ENCODE data around the gene HLA-DOB.
A peak's percentile ranks its signal among the peaks of the same experiment; 100 is the strongest.

The HLA-DOB gene

DNA sequence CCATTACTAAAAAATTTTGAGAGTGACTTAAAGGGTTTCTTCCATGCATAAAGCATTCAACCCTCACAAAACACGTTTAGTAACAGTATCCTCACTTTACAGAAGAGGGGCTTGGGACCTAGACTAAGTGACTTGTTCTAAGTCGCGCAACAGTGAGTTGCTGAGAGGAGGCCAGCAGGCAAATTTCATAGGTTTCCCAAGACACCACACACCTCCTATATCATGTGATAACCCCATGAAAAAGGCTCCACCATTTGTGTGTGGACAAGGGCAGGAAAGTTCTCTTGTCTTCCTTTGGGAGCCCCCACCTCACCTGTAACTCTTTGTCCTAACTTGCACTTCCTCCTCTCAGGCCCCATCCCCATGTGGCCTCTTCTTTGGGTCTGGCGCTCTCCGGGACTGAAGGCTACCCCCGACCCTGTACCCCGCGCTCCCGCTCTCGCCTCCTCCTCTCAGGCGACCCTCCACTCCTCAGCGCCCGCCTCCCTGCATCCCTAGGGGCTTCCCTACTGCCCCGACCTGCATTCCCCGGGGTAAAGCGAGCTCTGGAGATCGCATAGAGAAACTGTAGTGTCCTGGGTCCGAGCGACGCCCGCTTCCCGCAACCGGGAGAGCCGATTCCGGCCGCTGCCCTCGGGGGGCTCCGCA lies 26.7 kb upstream of the HLA-DOB start:
- peak in 1 of 2 experiments; percentile 19 for DNase-seq

DNA sequence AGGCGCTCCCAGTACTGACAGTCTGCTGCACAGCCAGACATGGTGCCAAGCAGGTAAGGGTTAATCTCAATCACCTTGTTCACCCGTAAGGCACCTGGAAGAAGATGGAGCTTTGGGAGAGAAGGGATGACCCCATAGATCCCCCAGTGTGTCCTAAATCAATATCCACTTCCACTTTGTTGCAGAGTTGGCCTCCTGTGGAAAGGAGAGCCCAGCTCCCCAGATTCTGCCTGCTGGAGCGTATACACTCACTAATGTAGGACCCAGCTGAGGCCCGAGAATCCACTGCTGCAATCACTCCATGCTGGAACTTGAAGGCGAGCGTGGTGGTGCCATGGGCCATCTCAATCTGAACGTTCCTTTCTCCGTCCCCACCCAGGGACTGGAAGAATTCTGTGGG lies 25.9 kb upstream of the HLA-DOB start:
- DNase-seq, result no peak

DNA sequence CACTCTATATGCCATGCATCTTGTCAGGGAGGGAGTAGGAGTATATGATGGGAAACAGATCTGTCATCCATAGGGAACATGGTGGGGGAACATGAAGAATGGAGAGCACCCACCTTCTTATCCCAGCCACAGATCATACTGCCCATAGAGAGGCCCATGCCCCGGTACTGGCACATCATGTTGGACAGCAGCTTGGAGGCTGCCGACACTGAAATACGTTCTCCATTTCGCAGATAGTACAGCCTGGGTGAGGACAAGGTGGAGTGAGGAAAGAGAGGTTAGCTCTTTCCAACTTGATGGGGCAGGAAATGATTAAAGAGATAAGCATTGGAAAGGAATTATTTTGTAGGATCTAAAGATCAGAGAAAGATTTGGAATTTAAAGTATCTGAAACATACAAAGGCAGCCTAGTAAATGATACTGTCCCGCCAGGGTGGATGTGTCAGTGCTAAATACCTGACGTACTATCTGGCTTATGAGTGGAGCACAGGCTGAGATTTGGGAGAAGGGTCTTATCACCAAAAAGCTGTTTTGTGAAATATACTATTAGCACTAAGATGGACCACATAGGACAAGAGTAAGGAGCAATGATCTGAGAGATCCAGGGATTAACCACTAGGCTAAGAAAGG lies 25.3 kb upstream of the HLA-DOB start:
- no peak for DNase-seq

DNA sequence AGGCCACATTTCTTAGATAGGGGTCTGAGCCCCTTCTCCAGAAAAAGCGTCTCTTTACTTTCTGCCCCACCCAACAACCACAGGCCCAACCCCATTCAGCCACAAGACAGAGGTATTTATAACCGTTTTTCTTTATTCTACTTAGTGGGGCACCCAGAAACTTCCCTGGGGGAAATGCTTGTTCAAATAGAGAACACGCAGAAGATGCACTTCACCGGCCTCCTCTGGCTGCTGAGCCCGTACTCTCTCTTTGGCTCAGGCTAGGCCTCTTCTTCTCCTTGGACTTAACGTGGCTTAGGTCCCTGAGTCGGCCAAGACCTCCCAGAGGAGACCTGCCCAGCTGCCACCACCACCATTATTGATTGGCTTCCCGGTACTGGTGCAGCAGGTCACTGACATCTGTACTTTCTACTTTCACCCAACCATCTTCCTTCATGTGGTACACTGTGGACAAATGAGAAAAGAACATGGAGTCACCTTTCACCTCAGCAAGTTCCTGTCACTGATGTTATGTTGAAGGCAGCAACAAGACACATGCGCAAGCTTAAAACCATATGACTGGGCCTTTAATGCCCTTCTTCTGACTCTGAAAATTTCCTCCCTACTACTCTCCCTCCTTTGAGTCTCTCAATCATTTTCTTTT lies 23.9 kb upstream of the HLA-DOB start:
- no peak for DNase-seq

DNA sequence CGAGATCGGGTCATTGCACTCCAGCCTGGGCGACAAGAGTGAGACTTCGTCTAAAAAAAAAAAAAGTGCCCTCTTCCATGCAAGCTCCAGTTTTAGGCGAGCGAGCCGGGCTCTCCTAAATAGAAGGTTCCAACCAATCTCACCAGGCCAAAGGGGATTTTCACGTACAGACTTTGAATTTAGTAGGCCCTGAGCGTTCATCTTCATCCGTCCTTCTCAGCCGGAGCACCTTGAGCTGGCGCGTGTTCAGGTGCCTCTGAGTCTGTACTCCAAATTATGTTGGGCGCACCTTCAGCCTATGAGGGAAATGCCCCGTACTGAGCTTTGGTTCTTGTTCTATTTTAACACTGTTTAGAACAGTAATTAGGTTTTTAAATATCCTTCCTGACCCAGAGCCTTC lies 22.6 kb upstream of the HLA-DOB start:
- DNase-seq, result no peak

DNA sequence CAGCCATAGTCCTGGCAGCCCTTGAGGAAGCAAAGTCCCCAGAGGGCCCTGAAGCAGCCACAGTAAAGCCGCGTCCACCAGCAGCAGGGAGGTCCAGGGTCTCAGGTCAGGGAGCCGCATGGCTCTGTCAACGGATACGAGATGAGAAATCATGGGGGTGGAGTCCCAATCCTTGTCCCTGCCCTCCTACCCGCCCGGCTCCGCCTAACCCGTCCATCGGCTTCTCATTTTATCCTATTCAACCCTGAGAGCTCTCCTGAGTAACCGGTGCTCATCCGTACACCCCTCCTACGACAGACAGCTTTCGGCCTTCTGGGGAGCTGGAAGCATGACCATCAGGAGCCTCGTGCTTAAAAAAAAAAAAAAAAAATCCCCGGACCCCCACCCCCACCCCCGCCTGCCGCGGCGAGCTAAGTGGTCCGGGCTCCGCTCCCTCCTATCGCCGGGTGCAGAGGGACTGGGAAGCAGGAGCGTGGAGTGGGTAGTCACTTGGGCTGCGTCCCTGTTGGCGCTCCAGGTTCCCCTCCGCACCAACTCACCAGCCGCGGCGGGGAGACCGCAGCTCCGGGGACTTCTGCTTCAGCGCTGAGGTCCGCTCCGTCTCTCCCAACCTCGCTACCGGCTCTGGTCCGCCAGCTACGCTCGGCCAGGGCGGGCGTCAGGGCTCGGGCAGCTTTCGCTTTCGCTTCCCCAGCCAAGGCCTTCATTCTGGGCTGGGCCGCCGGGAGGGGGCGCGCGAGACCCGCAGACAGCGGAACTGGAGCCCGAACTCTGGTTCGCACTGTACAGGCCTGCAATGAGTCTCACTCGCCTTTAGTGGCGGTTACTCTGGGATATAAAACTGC lies 21.5 kb upstream of the HLA-DOB start, which contains the start of gene TAP2:
Gene TAP2 (minus strand): TSS at position 626 of the 845 bp plus-strand sequence. CDS start 506 bp downstream, at position 120.
- peak; percentile 95 to 99 for DNase-seq

DNA sequence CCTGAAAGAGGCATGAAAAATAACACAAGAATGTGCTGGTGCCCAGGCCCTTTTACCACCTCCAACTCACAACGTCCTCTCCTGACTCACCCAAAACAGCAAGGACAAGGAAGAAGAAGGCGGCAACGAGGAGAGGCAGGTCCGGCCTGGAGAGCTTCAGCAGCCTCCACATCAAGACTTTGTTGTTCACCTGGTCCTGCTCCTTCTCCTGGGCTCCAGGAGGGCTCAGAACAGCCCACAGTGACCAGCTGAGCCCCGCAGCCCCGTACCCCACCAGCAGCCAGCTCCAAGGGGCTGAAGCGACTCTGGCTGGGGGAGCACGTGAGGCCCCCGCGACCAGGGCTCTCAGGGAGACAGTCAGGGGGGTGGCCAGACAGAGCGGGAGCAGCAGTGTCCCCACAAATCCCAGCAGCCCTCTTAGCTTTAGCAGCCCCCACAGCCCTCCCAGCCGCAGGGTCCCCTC lies 20.9 kb upstream of the HLA-DOB start:
- DNase-seq, result no peak

DNA sequence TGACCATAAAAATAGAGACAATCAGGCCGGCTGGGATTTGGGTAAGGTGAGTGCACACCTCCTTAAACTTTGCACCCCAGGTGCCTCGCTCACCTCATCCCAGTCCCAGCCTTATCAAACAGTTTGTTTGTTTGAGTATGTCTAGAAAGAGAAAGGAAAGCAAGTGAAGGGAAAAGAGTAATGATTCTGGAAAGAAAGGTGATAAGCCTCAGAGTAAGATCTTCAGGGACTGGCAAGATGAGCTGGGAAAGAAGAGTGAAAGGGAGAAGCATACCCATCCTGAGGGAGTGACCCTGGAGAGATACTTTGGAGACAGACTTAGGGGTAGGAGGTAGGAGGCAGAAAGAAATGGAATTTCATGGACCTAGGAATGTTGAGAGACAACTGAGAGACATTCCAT lies 20.1 kb upstream of the HLA-DOB start:
- DNase-seq, result no peak

DNA sequence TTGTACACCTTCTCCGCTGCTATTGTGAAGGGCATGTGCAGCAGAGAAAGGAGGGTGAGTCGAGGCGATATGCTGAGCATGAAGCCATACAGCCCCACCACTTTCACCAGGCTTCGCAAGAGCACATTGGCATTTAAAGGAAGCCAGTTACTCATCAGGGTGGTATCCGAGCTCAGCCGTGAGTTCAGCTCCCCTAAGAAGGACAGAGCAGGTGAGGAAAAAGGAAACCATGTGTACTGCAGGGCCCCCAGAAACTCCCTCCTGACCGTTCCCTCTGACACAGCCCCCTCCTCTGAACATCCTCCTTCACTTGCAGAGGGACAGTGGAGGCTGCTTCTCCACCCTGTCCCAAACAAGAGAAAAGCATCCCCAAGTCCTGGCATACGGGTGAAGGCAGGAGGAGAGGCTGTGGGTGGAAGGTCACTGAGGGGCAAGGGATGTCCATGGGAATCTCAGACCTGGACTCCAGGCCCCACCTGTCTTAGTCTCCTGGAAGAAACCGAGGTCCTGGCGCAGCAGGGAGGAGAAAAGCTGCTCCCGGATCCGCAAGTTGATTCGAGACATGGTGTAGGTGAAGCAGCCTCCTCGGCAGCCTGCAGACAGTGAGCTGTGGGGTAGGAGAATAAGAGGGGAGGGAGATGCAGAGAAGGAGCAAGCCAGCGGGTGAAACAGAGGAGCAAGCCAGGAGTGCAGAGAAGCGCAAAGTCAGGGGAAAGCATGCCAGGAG lies 18.5 kb upstream of the HLA-DOB start:
- no peak for DNase-seq

DNA sequence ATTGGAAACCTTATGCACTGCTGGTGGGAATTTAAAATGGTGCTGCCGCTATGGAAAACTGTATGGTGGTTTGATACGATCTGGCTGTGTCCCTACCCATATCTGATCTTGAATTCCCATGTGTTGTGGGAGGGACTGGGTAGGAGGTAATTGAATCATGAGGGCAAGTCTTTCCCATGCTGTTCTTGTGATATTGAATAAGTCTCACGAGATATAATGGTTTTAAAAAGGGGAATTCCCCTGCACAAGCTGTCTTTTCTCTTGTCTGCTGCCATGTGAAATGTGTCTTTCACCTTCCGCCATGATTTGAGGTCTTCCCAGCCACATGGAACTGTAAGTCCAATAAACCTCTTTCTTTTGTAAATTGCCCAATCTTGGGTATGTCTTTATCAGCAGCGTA lies 16.9 kb upstream of the HLA-DOB start:
- no peak for DNase-seq

DNA sequence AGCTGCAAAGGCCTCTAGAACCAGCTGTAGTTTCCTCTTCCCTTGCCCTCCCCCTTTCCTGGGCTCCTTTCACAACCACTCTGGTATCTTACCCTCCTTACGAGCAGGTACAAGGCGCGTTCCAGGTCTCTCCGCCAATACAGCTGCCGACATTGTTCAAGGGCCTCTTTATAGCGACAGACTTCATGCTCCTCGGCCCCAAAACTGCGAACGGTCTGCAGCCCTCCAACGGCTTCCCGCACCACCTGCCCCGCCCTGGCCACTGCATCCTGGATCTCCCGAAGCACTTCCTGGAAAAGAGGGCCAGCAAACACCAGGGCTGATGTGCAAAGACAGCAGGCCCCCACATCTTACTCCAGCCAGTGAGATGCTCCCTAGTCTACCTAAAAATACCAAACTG lies 15.7 kb upstream of the HLA-DOB start:
- DNase-seq, result no peak

DNA sequence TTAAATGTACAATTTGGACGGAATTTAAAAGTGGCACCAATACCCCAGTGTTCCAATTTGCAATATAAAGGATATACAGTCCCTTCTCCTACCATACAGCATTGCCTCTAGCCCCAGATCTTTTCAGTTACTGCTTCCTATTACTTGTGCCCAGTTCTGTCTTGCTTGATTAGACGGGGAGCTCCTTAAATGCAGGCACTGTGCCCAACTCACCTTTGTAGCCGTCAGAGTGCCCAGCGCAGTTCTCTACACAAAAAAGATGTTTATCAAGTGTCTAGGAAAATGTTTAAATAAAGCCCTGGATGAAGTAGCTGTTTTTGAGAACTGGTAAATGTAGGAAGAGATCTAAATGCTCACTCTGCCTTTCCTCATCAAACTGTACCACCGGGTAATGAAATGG lies 14.1 kb upstream of the HLA-DOB start:
- DNase-seq, result no peak

DNA sequence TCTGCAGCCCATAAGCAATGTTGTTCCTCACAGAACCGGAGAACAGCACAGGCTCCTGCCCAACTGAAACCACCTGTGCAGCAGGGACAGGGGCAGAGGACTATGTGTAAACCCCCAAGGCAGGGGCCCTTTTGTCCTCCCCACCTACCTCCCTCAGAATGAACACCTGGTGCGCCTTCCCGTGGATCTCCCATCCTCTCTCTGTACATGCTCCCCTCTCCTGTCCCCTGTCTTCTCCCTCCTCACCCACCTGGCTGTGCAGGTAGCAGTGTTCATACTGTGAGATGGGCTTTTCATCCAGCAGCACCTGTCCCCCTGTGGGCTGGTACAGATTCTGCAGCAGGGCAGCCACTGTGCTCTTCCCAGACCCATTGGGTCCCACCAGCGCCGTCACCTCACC lies 13.2 kb upstream of the HLA-DOB start:
- no peak for DNase-seq

DNA sequence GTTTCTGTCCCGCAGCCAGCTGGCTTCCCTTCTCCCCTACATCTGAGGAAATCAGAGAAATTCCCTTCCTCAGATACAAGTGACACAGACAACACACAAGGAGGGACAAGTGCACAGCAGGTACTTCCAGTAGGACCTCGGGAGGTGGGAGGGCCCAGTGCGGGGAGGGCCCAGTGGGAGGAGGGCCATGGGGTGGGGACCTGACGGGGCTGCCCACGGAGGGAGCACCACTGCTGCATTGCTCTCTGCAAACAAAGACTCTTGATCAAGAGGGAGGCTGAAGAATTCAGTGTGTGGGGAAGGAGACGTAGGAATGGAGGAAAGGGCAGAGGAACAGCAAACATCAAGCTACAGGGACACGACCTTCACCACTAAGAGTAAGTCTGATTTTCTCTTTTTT lies 12.7 kb upstream of the HLA-DOB start:
- no peak for DNase-seq

DNA sequence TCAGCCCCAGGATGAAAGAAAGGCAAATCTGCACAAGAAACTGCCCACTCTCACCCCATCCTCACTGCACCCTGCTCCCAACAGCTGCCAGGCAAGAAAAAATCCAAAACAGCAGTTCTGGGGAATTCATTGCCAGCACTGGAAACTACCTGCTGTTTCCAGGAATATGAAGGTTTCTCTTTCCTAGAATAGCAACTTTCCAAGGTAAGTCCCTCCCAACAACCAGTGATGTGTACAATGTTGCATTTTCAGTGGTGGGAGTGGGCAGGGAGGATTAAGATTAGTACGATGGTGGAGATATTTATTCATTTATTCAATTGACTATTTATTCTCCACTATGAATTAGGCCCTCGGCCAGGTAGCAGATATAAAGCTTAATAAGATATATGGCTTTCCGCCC lies 10.2 kb upstream of the HLA-DOB start:
- no peak for DNase-seq

DNA sequence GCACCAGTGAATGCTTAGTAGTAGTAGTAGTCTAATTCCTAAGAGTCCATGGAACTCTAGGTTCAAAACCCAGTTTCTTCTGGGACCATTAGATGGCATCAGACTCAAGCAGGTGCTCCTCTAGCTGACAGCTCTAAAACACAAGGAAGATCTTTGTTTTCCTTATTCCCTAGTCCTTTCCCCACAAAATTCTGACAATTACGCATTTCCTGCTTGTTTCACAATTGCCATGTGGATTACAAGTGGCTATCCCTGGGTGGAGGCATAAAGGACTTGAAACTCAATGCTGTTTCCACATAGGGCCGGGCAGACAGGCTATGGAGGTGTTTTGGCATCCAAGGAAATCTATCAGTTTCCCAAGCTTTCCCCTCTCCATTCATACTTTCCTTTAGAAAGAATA lies 9.2 kb upstream of the HLA-DOB start:
- DNase-seq, result no peak

DNA sequence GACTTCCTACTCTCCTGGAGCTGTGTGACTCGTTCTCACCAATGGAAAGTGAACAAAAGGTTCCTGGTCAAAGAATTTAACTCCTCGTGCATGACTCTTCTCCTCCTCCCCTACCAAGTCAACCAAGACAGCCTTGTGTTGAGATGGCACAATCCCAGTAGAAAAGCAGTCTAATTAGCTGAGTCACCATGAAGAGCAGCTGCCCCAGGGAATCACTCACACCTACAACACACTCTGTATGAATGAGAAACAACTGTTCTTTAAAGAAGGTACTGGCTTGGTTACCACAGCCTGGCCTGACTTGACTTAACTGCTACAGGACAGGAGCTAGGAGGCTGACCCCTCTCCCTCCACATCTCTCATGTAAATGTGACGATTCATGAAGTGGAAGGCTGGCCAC lies 2.9 kb upstream of the HLA-DOB start:
- no peak for DNase-seq

DNA sequence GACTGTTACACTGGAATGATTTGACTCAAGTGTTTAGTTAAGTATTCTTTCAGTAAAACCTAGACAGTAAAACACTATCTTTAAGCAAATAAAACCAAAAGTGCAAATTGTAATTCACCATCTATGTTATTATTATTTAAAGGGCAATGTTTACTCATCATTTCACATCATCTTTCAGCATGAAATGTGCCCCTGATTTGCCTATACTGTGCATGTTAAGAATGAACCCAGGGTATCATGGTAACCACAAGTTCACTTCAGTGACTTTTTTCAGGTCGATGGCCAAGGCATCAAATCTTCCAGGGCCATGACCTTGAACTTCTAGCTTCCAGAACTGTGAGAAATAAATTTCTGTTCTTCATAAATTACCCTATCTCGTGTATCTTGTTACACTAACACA lies 2.1 kb upstream of the HLA-DOB start:
- DNase-seq, result no peak

DNA sequence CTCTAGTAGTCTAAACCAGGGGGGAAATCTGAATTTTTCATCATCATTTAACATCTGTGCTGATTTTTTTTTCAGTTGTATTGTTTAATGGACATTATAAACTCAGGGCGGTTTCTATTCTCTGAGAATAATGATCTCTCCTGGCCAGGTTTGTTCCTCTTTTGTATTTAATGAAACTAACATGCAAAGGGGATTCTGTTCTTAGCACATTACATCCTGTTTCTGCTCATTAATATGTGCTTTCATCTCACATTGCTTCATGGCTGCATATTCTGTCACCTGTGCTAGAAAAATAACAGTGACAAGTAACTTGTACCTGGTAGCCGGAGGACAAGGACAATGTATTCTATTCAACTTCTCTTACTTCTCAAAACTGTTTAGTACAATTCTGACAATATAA lies 806 bp downstream of the HLA-DOB start:
- DNase-seq, result no peak

DNA sequence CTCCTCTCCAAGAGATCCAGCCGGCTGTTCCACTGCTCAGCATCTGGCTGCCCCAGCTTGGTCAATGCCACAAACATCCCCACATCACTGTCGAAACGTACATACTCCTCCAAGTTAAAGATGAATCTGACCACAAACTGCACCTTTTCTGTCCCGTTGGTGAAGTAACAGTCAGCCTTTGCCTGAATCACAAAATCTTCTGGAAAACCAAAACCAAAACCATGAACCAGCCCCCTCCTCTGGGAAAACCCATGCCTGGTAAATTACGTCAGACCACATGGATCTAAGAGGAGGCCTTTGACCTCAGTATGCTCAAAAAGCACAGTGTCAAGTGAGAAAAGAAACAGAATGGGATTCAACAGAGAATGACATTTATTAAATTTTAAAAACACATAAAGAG lies 1.7 kb downstream of the HLA-DOB start:
- no peak for DNase-seq

DNA sequence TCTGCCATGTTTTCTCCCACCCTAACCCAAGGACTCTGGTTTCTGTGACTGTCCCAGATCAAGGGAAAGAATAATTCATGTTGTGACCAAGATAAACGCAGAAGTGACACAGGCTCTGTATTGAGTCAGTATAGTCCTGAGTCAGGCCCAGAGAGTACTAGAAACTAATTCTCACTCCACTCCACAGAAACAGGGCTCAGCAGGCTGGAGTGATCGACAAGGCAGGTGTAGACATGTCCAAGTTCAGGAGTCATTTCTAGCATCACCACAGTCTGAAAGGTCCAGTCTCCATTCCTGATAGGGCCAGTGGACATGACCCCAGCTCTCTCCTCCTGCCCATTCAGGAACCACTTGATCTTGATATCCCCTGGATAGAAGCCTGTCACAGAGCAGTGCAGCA lies 2.7 kb downstream of the HLA-DOB start:
- DNase-seq, result no peak

DNA sequence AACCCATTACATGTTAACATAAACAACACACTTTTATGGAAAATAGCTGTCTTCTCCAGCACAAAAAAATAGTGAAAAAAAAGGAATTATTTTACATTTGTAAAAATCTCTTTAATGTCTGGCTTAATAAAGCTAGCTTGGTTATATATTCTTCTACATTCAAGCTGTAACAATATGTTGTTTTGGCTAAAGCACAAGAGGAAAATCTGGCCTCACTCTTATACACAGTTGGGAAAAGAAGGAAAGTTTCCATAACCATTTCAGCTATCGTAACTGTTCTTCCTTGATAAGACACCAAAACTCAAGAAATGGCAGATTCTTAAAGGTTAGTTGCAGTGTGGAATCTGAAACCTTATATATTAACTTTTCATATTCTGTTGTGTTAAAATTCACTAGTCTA lies 7.6 kb downstream of the HLA-DOB start:
- DNase-seq, result no peak
